Measurements from ENCODE around the gene FUT4. TPM values are rescaled to one million over a fixed set of nuclear protein-coding genes. Genes with fewer than 3 reads are reported as not detected.

The FUT4 gene
- total RNA-seq, 4 donors from 2014 or later, result 0.92 to 1.9 (median 1.5) TPM

- intact Hi-C loops (cut with DNase I; ENCODE audit: low total_unique reads), result no loop called here
- DNase-seq (no peak), ATAC-seq (no peak)
- no peaks in the 10 kb centered on the region for H3K36me3 ChIP-seq
- H3K4me3 ChIP-seq, result peak overlapping the region in 1 of 4 donors; percentile 45
- H3K27me3 ChIP-seq, result peaks cover 0 to 2% (median 0%) of the 10 kb centered on the region in 3 donors
- no peaks in the 10 kb centered on the region for H3K9me3 ChIP-seq
- H3K4me1 ChIP-seq, result peaks cover 0 to 9% of the 10 kb centered on the region in 2 donors
- TF ChIP-seq CTCF (IDR thresholded peaks at IDR 0.05 in 4 of 5, conservative IDR thresholded peaks at IDR 0.05 in 1 of 5) (no peak), POLR2A (IDR thresholded peaks at IDR 0.05) (no peak)
- in situ Hi-C loops (cut with MboI; ENCODE audit: low sequenced_read_pairs in 4 of 4), result loop anchor here in 1 of 4 donors (25.0 kb wide), 1 partner anchor 626 kb away; no protein-coding TSS in a partner anchor
- no peak overlapping the region for H3K27ac ChIP-seq
Observed at GRCh38 chr11:94513091-94513490, 30.6 kb upstream of the FUT4 start.

GRCh38 chr11:94515398-94515797, 28.3 kb upstream of the FUT4 start:
- intact Hi-C loops (cut with DNase I; ENCODE audit: low total_unique reads), result no loop called here
- in situ Hi-C loops (cut with MboI; ENCODE audit: low sequenced_read_pairs in 4 of 4), result loop anchor here in 2 of 4 donors (5.0 to 25.0 kb wide), 2 partner anchors 82 to 628 kb away; no protein-coding TSS in a partner anchor
- H3K36me3 ChIP-seq, result no peaks in the 10 kb centered on the region
- DNase-seq (no peak), ATAC-seq (no peak)
- H3K4me3 ChIP-seq, result no peak overlapping the region
- H3K27ac ChIP-seq, result no peak overlapping the region
- H3K4me1 ChIP-seq, result peaks cover 0 to 9% of the 10 kb centered on the region in 2 donors
- no peaks in the 10 kb centered on the region for H3K9me3 ChIP-seq
- TF ChIP-seq CTCF (IDR thresholded peaks at IDR 0.05 in 4 of 5, conservative IDR thresholded peaks at IDR 0.05 in 1 of 5), result no peak
- no peak for TF ChIP-seq POLR2A (IDR thresholded peaks at IDR 0.05)
- peaks cover 0 to 2% (median 0%) of the 10 kb centered on the region in 3 donors for H3K27me3 ChIP-seq

GRCh38 chr11:94516725-94517124, 27.0 kb upstream of the FUT4 start:
- Histone ChIP-seq H3K36me3 (no peaks in the 10 kb centered on the region), H3K9me3 (no peaks in the 10 kb centered on the region)
- intact Hi-C loops (cut with DNase I; ENCODE audit: low total_unique reads), result no loop called here

GRCh38 chr11:94518300-94518699, 25.4 kb upstream of the FUT4 start:
- DNase-seq, result no peak
- Histone ChIP-seq H3K4me3 (no peak overlapping the region), H3K4me1 (no peaks in the 10 kb centered on the region), H3K9me3 (no peaks in the 10 kb centered on the region), H3K27me3 (no peaks in the 10 kb centered on the region), H3K36me3 (no peaks in the 10 kb centered on the region), H3K27ac (no peak overlapping the region)
- intact Hi-C loops (cut with DNase I; ENCODE audit: low total_unique reads), result loop anchor here (2.0 kb wide), 1 partner anchor 45 kb away; no protein-coding TSS in a partner anchor
- ATAC-seq, result no peak
- no peak for TF ChIP-seq CTCF (IDR thresholded peaks at IDR 0.05 in 4 of 5, conservative IDR thresholded peaks at IDR 0.05 in 1 of 5)
- TF ChIP-seq POLR2A (IDR thresholded peaks at IDR 0.05), result no peak
- in situ Hi-C loops (cut with MboI; ENCODE audit: low sequenced_read_pairs in 4 of 4), result loop anchor here in 2 of 4 donors (5.0 to 25.0 kb wide), 2 partner anchors 79 to 631 kb away; no protein-coding TSS in a partner anchor

More at GRCh38 chr11:94516725-94517124, 27.0 kb upstream of the FUT4 start:
- H3K27me3 ChIP-seq, result peaks cover 0 to 2% (median 0%) of the 10 kb centered on the region in 3 donors
- H3K4me3 ChIP-seq, result no peak overlapping the region
- no peak for ATAC-seq
- DNase-seq, result no peak
- peaks cover 0 to 9% of the 10 kb centered on the region in 2 donors for H3K4me1 ChIP-seq
- in situ Hi-C loops (cut with MboI; ENCODE audit: low sequenced_read_pairs in 4 of 4), result loop anchor here in 2 of 4 donors (5.0 to 25.0 kb wide), 2 partner anchors 81 to 629 kb away; no protein-coding TSS in a partner anchor
- H3K27ac ChIP-seq, result no peak overlapping the region
- TF ChIP-seq POLR2A (IDR thresholded peaks at IDR 0.05) (no peak), CTCF (IDR thresholded peaks at IDR 0.05 in 4 of 5, conservative IDR thresholded peaks at IDR 0.05 in 1 of 5) (no peak)

All from gastrocnemius medialis (tissue), 4 donors.